Retinal pigment epithelial cell (primary cell): Measurements from ENCODE around the gene KMT5B.
A peak's percentile ranks its signal among the peaks of the same experiment; 100 is the strongest.

ENCODE experiments used
- DNase-seq: peaks from one replicate; pipeline ENCODE4 v3.0.0-alpha.2; 2010; ENCODE audit warnings: low read depth
- H3K4me3 ChIP-seq: 2 replicates; pipeline ENCODE4 v1.5.1; 2011; ENCODE audit warnings: mild to moderate bottlenecking, low read length, control low read depth, moderate library complexity
- TF ChIP-seq, protein P1 (sequence below): conservative IDR thresholded peaks from 2 replicates; pipeline ENCODE4 v1.5.1; 2011; ENCODE audit warnings: low read depth, low read length, control low read depth, inconsistent platforms

KMT5B gene

GRCh38 chr11:68213135-68213515 is at the start of gene KMT5B:
KMT5B (minus strand) TSS chr11:68213296; CDS start chr11:68190076, 23,220 bp downstream.
- H3K4me3 ChIP-seq, result peak within 1 kb of the TSS; percentile 89
- DNase-seq, result no peak
- TF ChIP-seq, protein P1, sequence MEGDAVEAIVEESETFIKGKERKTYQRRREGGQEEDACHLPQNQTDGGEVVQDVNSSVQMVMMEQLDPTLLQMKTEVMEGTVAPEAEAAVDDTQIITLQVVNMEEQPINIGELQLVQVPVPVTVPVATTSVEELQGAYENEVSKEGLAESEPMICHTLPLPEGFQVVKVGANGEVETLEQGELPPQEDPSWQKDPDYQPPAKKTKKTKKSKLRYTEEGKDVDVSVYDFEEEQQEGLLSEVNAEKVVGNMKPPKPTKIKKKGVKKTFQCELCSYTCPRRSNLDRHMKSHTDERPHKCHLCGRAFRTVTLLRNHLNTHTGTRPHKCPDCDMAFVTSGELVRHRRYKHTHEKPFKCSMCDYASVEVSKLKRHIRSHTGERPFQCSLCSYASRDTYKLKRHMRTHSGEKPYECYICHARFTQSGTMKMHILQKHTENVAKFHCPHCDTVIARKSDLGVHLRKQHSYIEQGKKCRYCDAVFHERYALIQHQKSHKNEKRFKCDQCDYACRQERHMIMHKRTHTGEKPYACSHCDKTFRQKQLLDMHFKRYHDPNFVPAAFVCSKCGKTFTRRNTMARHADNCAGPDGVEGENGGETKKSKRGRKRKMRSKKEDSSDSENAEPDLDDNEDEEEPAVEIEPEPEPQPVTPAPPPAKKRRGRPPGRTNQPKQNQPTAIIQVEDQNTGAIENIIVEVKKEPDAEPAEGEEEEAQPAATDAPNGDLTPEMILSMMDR, result no peak

DNA sequence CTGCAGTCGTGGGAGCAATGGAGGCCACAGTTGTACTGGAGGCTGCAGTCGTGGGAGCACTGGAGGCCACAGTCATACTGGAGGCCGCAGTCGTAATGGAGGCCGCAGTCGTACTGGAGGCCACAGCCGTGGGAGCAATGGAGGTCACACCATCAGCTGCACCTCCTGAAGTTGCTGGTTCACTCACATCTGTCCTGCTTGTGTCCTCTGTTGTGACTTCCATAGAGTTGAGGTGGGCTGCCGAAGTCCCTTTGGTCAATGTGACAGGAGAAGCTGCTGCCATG is 49.4 kb upstream of the KMT5B start:
- no peak overlapping the region for H3K4me3 ChIP-seq
- no peak for DNase-seq
- TF ChIP-seq, protein P1, result no peak

GRCh38 chr11:68261749-68262543 is 48.9 kb upstream of the KMT5B start:
- H3K4me3 ChIP-seq, result no peak overlapping the region
- DNase-seq, result no peak
- TF ChIP-seq, protein P1, result no peak

- no peak for DNase-seq
These were observed 47.9 kb upstream of the KMT5B start for GRCh38 chr11:68261006-68261405.

DNA sequence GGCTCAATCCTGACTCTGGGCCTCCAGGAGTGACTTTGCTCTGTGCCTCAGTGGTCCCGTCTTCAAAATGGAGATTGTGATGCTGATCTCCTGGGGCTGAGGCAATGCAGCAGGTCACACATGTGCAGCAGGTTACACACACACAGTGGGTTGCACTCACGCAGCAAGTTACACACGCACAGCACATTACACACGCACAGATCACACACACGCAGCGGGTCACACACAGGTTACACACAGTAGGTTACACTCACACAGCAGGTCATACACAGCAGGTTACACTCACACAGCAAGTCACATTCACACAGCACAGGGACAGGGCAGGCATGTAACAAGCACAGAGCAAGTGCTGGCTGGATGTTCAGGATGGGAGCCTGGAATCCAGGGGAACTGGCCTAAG is 47.4 kb upstream of the KMT5B start:
- DNase-seq, result no peak
- H3K4me3 ChIP-seq, result no peak overlapping the region
- TF ChIP-seq, protein P1, result no peak

More at GRCh38 chr11:68261006-68261405, 47.9 kb upstream of the KMT5B start:
- TF ChIP-seq, protein P1, result no peak
- no peak overlapping the region for H3K4me3 ChIP-seq

DNA sequence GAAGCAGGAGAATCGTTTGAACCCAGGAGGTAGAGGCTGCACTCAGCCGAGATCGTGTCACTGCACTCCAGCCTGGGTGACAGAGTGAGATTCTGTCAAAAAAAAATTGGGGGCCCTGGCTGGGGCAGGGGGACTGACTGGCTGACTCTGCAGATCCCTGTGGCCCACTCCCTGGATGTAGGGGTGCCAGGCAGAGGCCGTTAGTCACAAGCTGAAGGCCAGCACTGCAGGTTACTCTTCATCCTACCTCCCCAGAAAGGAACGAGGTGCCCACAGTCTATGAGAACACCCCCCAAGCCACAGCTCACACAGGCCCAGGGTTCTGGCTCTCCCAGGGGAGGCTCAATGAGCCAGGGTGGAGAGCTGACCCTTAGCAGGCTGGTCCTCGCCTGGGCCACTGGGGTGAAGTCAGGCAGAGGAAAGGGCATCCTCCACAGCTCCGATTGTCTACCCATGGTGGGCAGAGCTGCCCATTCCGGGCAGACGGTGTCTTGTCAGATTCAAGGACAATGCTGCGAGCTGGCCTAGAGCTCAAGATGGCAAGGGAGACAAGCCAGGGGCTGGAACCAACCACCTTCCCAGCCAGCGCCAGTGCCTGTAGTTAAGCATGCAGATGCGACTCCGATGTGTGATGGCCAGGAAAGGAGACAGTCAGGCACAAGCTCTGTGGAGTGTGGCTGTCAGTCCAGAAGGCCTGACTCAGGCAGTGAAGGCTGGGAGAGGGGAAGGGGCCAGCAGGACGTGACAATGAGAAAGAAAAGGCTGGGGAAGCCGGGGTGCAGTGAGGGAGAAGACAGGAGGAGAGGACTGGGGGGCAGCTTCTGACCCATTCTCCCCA is 46.2 kb upstream of the KMT5B start:
- no peak for DNase-seq
- no peak overlapping the region for H3K4me3 ChIP-seq
- TF ChIP-seq, protein P1, result no peak

DNA sequence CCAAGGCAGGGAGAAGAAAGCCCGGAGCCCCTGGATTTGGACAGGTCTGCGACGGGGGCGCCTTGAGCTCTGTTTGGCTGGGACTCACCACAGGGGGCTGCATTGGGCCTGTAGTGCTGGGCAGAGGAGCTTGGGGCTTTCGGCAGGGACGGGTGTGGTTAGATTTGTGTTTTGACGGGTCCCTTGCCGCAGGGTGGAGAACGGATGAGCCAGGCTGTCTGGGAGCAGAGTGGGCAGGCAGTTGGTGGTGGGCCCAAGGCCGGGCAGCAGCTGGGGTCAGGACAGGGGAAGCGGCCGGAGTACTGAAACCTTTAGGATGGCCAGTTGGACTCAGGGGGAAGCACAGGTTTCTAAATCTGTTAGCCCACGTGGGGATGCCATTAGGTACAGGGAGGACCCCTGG is 45.3 kb upstream of the KMT5B start:
- no peak overlapping the region for H3K4me3 ChIP-seq
- DNase-seq, result no peak
- TF ChIP-seq, protein P1, result no peak
